Glomerular visceral epithelial cell (primary cell): ENCODE results near the gene RUFY3.
A peak's percentile ranks its signal among the peaks of the same experiment; 100 is the strongest.

Source experiments
- DNase-seq: peaks from one replicate; pipeline ENCODE4 v3.0.0-alpha.2; 2016; ENCODE audit errors: extremely low spot score

The RUFY3 gene

GRCh38 chr4:70841211-70841610 lies 119.4 kb downstream of the RUFY3 start:
- DNase-seq, result no peak

DNA sequence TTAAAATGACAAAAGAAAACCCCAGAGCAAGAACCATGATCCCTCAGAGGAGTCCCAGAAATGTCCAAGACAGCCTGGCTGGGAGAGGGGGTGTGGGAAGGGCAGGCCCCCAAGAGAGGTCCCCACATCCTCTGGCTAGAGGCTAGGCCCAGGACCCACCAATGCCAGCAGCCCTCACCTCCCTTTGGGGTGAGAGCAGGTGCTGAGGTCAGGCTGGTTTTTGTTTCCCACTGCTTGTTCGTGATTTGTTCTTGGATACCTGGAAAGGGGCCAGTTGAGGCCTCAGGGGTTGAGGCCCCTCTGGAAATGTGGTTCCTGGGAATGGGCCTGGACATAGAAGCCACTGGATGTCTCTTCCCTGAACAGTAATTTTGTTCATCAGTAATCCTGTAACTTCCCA lies 120.2 kb downstream of the RUFY3 start:
- DNase-seq, result no peak

DNA sequence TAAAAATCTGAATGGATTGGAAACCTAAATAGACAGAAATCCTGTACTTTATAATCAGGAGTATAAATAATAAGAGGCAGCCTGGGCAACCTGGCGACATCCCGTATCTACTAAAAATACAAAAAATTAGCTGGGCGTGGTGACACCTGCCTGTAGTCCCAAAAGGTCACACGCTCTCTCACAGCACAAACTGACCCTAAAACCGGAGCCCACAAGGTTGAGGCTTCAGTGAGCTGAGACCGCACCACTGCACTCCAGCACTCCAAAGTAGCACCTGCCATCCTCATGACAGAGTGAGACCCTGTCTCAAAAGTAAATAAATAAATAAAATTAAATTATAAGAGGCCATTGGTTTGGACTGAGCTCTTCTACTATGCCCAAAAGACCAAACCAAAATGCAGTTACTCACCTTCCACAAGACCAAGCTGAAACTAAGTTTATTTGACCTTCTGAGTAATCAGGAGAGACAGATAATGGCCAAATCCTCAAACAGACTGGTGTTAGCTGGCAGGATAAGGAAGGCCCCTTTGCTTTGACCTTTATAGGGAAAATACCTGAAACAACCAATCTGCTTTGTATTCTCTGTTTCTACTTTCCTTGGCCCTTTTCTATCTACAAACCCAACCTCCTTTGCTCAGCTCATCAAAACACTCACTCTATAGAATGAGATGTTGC lies 121.1 kb downstream of the RUFY3 start:
- DNase-seq, result no peak

DNA sequence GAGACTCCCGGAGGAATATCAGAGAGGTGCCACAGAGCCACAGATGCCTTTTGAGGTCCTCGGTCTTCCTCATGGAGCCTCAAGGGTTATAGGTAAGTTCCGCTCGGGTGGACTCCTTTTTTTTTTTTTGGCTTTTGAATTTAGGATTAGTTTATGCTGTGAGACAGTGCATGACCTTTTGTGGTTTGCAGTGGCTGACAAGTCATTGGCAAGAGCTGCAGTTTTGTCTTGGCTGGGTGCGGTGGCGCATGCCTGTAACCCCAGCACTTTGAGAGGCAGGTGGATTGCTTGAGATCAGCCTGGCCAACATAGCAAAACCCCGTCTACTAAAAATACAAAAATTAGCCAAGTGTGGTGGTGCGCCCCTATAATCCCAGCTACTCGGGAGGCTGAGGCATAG lies 122.4 kb downstream of the RUFY3 start:
- peak; percentile 9 for DNase-seq

DNA sequence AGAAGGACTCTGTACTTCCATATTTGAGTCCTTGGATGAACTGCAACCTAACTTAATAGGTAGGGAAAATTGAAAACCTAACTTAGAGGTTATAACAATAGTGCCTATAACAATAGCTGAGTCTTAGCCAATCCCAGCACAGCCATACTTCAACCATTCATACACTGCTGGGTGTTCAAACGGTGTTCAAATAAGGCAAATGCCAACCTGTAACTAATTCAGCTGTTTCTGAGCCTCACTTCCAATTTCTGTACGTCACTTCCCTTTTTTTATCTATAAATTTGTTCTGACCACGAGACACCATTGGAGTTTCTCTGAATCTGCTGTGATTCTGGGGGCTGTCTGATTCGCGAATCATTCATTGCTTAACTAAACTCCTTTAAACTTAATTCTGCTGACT lies 127.5 kb downstream of the RUFY3 start:
- DNase-seq, result no peak

DNA sequence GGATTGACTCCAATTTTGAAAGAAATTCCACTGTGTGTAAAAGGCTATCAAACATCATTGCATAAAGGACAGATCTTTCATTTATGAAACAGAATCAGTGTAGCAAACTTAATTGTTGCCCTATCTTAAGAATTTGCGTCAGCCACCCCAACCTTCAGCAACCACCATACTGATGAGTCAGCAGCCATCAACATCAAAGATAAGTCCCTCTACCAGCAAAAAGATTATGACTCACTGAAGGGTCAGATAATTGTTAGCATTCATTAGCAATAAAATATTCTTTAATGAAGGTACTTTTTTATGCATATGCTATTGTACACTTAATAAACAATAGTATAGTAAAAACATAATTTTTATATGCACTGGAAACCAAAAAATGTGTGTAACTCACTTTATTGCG lies 133.7 kb downstream of the RUFY3 start:
- DNase-seq, result no peak
